K562 (cell line): ENCODE measurements around the gene MED15. TPM values are rescaled to one million over a fixed set of nuclear protein-coding genes. Genes with fewer than 3 reads are reported as not detected.

Experiments used
- CBFA2T3 ChIP-seq: fragments of 450-650 bp; IDR thresholded peaks from 2 replicates; pipeline ENCODE4 v1.6.1; 2017
- CBX2 ChIP-seq: fragments of 200-600 bp; sonication (generic); IDR thresholded peaks from one replicate; pipeline ENCODE4 v1.6.1; 2012; ENCODE audit warnings: mild to moderate bottlenecking, low read length, inconsistent platforms; ENCODE audit not compliant: insufficient read depth, poor library complexity, severe bottlenecking
- FOXJ3 ChIP-seq: sonication (generic); formaldehyde crosslinking; IDR thresholded peaks from 2 replicates; pipeline ENCODE4 v1.4.0; 2020; ENCODE audit warnings: mild to moderate bottlenecking, missing genetic modification reagents
- IRF9 ChIP-seq: fragments of 450-650 bp; IDR thresholded peaks from 2 replicates; pipeline ENCODE4 v1.6.1; 2016; ENCODE audit warnings: missing biosample characterization, missing genetic modification characterization
- OTX1 ChIP-seq: fragments of 450-650 bp; formaldehyde crosslinking; IDR thresholded peaks from 2 replicates; pipeline ENCODE4 v1.4.0; 2022; ENCODE audit warnings: mild to moderate bottlenecking
- RBM17 ChIP-seq: fragments of 200-400 bp; formaldehyde crosslinking; IDR thresholded peaks from 2 replicates; pipeline ENCODE4 v1.6.1; 2017; ENCODE audit warnings: low read depth, mild to moderate bottlenecking, low read length, borderline replicate concordance
- SFPQ ChIP-seq: fragments of 200-400 bp; formaldehyde crosslinking; IDR thresholded peaks from 2 replicates; pipeline ENCODE4 v1.6.1; 2017; ENCODE audit warnings: mild to moderate bottlenecking, low read depth, low read length, moderate library complexity
- SRSF1 ChIP-seq: fragments of 200-400 bp; formaldehyde crosslinking; IDR thresholded peaks from 2 replicates; pipeline ENCODE4 v1.6.1; 2017; ENCODE audit warnings: mild to moderate bottlenecking, low read depth, low read length, moderate library complexity
- THRA ChIP-seq: fragments of 450-650 bp; IDR thresholded peaks from 2 replicates; pipeline ENCODE4 v1.6.1; 2017; ENCODE audit warnings: mild to moderate bottlenecking, moderate library complexity
- ZNF408 ChIP-seq: fragments of 250-450 bp; sonication (Bioruptor Pico); IDR thresholded peaks from 2 replicates; pipeline ENCODE4 v1.4.0; 2020; ENCODE audit warnings: low read depth, mild to moderate bottlenecking, moderate library complexity
- ZNF449 ChIP-seq: fragments of 250-450 bp; sonication (Bioruptor Pico); IDR thresholded peaks from 2 replicates; pipeline ENCODE4 v1.8.0; 2022; ENCODE audit warnings: moderate library complexity, mild to moderate bottlenecking, inconsistent platforms
- polyA plus RNA-seq, 8 experiments: library from polyadenylated mRNA; depleted of rRNA in 4 of 8; stranded (reverse) in 5 of 8; unstranded in 3 of 8; fragments of >200 nt; fragmentation: Nextera tagmentation in 2 of 8; fragmentation: Illumina TruSeq in 1 of 8; extraction: Ambion mirVana in 2 of 8; extraction: Trizol in 1 of 8; gene quantifications; 2 replicates each; pipeline versions ENCODE4 v1.2.1 to v1.2.3, GENCODE V29; 2011 to 2014; ENCODE audit warnings: inconsistent platforms in 1 of 8, missing spikeins in 1 of 8
- total RNA-seq, 7 experiments: library from RNA; depleted of rRNA in 6 of 7; stranded (reverse); fragments of >200 nt in 6 of 7; fragmentation: Illumina TruSeq in 2 of 7; extraction: Trizol in 2 of 7; gene quantifications; 2 replicates each; pipeline versions ENCODE4 v1.2.1 to v1.2.3, GENCODE V29; 2011 to 2021; ENCODE audit warnings: low replicate concordance in 1 of 7

The MED15 gene
- total and polyA plus RNA-seq, 9 of the 15 experiments (the other 6 are each of a cell fraction or from before 2014, with no cell fraction given) = 4.0 to 271 (median 60.1) TPM

GRCh38 chr22:20472629-20473442 is 34.6 kb upstream of the MED15 start (continued):
- TF ChIP-seq RBM17 (no peak), THRA (no peak), SRSF1 (no peak), ZNF408 (CRISPR knock-in tag) (peak; percentile 12; the same call in 1 of the 2 replicates), IRF9 (no peak), CBX2 (no peak), OTX1 (CRISPR knock-in tag) (peak; percentile 21; the same call in 1 of the 2 replicates), CBFA2T3 (peak; percentile 52), ZNF449 (CRISPR knock-in tag) (no peak), SFPQ (no peak), FOXJ3 (CRISPR knock-in tag) (no peak)
